Chondrocyte (in vitro differentiated cells): Measurements from ENCODE around the gene PRDM5. TPM values are rescaled to one million over a fixed set of nuclear protein-coding genes. Genes with fewer than 3 reads are reported as not detected.

Experiments used
- DNase-seq: peaks from one replicate; pipeline ENCODE4 v3.0.0; 2021; ENCODE audit warnings: mixed read lengths, low spot score
- H3K27ac Mint-ChIP-seq: one replicate; pipeline ENCODE4 v1.8.0; 2021; ENCODE audit warnings: mild to moderate bottlenecking, moderate library complexity, mixed read lengths; ENCODE audit not compliant: unreplicated experiment
- H3K27me3 Mint-ChIP-seq: 2 replicates; pipeline ENCODE4 v1.8.0; 2021; ENCODE audit warnings: low read depth, mixed read lengths
- H3K36me3 Mint-ChIP-seq: 2 replicates; pipeline ENCODE4 v1.8.0; 2021; ENCODE audit warnings: low read depth, mixed read lengths
- H3K4me1 Mint-ChIP-seq: 2 replicates; pipeline ENCODE4 v1.8.0; 2021; ENCODE audit warnings: low read depth, mild to moderate bottlenecking, mixed read lengths
- H3K4me3 Mint-ChIP-seq: one replicate; pipeline ENCODE4 v1.8.0; 2021; ENCODE audit warnings: mild to moderate bottlenecking, moderate library complexity, mixed read lengths; ENCODE audit not compliant: unreplicated experiment
- H3K9me3 Mint-ChIP-seq: 2 replicates; pipeline ENCODE4 v1.8.0; 2021; ENCODE audit warnings: low read depth, mixed read lengths
- total RNA-seq: library from RNA; stranded (reverse); gene quantifications from 3 replicates; pipeline ENCODE4 v1.2.1, GENCODE V29; 2021
- TF ChIP-seq, protein P1 (sequence below): fragments of 200-600 bp; sonication (generic); IDR thresholded peaks from 2 replicates; pipeline ENCODE4 v1.5.0; 2021; ENCODE audit warnings: antibody characterized with exemption, mild to moderate bottlenecking, moderate library complexity

Gene PRDM5
- total RNA-seq, 1 donor from 2014 or later, result 9.3 TPM

DNA sequence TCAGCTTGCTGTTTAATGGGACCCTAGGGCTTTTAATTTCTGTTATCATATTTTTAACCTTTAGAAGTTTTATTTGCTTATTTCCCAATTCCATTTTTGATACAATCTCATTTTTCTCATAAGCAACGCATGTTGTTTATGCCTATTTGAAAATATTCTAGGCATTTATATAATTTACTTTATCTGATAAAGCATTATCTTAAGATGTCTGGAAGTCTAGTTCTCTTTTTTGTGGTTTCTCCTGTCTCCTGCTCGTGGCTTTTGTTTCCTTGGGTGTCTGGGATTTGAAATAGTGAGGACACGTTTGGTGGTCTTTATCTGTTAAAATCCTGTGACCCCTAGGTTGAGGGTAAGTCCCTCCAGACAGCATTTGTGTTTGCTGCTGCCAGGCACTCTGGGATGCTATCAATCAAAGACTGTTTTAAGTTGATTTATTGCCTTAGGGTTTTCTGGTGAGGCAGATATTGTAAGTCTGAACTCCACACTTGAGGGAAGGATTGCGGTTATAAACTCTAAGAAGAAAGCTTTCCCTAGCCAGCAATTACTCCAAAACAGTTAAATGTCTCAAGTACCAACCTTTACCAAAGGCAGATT is 208.0 kb downstream of the PRDM5 start:
- peaks cover 8% of the 10 kb centered on the region for H3K4me1 Mint-ChIP-seq
- no peaks in the 10 kb centered on the region for H3K27me3 Mint-ChIP-seq
- H3K9me3 Mint-ChIP-seq, result no peaks in the 10 kb centered on the region
- H3K27ac Mint-ChIP-seq, result no peak overlapping the region
- no peak overlapping the region for H3K4me3 Mint-ChIP-seq
- no peak for DNase-seq
- TF ChIP-seq, protein P1, sequence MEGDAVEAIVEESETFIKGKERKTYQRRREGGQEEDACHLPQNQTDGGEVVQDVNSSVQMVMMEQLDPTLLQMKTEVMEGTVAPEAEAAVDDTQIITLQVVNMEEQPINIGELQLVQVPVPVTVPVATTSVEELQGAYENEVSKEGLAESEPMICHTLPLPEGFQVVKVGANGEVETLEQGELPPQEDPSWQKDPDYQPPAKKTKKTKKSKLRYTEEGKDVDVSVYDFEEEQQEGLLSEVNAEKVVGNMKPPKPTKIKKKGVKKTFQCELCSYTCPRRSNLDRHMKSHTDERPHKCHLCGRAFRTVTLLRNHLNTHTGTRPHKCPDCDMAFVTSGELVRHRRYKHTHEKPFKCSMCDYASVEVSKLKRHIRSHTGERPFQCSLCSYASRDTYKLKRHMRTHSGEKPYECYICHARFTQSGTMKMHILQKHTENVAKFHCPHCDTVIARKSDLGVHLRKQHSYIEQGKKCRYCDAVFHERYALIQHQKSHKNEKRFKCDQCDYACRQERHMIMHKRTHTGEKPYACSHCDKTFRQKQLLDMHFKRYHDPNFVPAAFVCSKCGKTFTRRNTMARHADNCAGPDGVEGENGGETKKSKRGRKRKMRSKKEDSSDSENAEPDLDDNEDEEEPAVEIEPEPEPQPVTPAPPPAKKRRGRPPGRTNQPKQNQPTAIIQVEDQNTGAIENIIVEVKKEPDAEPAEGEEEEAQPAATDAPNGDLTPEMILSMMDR, result no peak
- H3K36me3 Mint-ChIP-seq, result peaks cover 1% of the 10 kb centered on the region

DNA sequence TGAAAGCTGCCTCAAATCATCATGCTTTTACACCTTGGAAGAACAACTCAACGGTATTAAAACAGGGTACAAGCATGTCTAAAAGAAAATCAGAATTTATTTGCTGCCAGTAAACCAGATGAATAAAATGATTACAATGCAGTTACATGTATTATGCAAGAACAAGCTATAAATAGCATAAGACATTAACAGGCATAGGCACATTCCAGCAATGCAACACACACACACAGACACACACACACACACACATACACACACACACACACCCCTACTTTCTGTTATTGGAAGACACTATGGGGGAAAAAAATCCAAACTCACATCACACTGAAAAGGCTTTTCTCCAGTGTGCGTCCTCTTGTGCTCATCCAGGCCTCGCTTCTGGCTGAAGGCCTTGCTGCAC is 212.5 kb downstream of the PRDM5 start:
- TF ChIP-seq, protein P1, result no peak
- peaks cover 6% of the 10 kb centered on the region for H3K36me3 Mint-ChIP-seq
- H3K9me3 Mint-ChIP-seq, result peaks cover 12% of the 10 kb centered on the region
- no peak overlapping the region for H3K4me3 Mint-ChIP-seq
- DNase-seq, result no peak
- H3K4me1 Mint-ChIP-seq, result peaks cover 12% of the 10 kb centered on the region
- H3K27me3 Mint-ChIP-seq, result no peaks in the 10 kb centered on the region
- H3K27ac Mint-ChIP-seq, result no peak overlapping the region

DNA sequence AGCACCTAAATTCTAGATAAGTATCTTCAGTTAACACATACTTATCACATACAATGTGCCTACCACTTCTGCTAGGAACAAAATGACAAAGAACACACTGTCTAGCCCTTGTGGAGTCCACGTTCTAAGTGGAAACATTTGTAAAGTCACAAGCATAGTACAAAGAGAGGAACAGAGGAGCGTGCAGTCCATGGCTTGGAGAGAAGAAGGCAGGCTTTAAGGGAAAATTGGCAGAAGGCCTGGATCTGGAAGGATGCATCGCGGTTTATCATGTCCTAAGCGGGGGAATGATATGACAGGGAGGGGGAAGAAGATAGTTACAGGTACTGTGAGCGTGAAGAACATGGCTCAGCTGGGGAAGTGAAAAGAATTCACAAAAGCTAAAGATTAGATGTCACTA is 218.0 kb downstream of the PRDM5 start:
- no peak overlapping the region for H3K4me3 Mint-ChIP-seq
- DNase-seq, result no peak
- H3K27me3 Mint-ChIP-seq, result no peaks in the 10 kb centered on the region
- TF ChIP-seq, protein P1, result no peak
- no peak overlapping the region for H3K27ac Mint-ChIP-seq
- peaks cover 12% of the 10 kb centered on the region for H3K9me3 Mint-ChIP-seq
- H3K4me1 Mint-ChIP-seq, result peaks cover 4% of the 10 kb centered on the region
- H3K36me3 Mint-ChIP-seq, result peaks cover 5% of the 10 kb centered on the region

DNA sequence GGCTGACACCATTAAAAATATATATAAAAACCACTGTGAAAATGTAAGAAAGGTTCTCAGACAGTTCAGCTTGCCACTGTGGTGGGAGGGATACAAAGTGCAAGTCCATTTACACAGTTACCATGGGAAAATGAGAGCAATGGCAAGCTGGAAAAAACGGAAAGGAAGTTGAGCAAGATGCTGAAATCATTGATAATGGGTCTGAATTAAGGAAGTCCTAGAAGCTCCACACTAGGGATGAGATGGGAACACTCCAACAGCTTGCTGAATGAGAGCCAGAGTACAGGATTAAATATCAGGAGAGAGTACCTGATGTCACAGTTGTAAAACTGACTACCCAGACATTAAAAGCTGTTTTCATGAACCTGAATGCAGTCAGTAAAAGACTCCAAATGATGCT is 218.6 kb downstream of the PRDM5 start:
- Mint-ChIP-seq H3K4me1 (no peaks in the 10 kb centered on the region), H3K36me3 (peaks cover 5% of the 10 kb centered on the region), H3K4me3 (no peak overlapping the region), H3K27ac (no peak overlapping the region), H3K9me3 (peaks cover 12% of the 10 kb centered on the region), H3K27me3 (no peaks in the 10 kb centered on the region)
- TF ChIP-seq, protein P1, result no peak
- DNase-seq, result no peak

DNA sequence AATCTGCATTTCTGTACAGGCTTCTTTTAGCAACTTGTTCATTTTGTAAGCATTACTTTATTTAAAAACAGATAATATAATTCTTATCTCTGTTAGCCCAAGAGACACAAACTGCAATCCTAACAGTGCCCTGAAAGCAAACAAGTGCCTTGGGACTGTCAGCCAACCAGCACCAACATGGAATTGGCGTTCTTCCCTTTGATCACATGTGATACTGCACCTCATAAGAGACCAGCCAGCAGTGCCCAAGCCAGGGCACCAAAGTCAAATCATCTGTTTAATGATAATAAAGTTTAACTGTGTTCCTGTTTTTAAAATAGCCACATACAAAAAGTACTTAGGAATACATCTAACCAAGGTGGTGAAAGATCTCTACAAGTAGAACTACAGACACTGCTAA is 223.2 kb downstream of the PRDM5 start:
- Mint-ChIP-seq H3K36me3 (no peaks in the 10 kb centered on the region), H3K4me1 (peaks cover 18% of the 10 kb centered on the region), H3K4me3 (no peak overlapping the region), H3K27me3 (no peaks in the 10 kb centered on the region), H3K9me3 (no peaks in the 10 kb centered on the region), H3K27ac (no peak overlapping the region)
- no peak for DNase-seq
- TF ChIP-seq, protein P1, result no peak
